Stomach (tissue), 4 donors: ENCODE data around the gene CD59.

ENCODE experiments used
- EP300 ChIP-seq: sonication (generic); formaldehyde crosslinking; IDR thresholded peaks from one replicate; pipeline ENCODE4 v1.6.1; 2017; ENCODE audit warnings: antibody characterized with exemption
- POLR2A ChIP-seq, 4 donors: fragments of 450-650 bp; IDR thresholded peaks; one replicate each; pipeline ENCODE4 v1.6.1; 2016; ENCODE audit warnings: antibody characterized with exemption in 4 of 4, control low read depth in 2 of 4, mild to moderate bottlenecking in 1 of 4, moderate library complexity in 1 of 4
- POLR2AphosphoS5 ChIP-seq, 3 donors: sonication (generic); formaldehyde crosslinking; IDR thresholded peaks; one replicate each; pipeline ENCODE4 v1.6.1; 2016; ENCODE audit warnings: antibody characterized with exemption in 3 of 3
- TF ChIP-seq, protein P1 (sequence below), 7 experiments: fragments of 450-650 bp in 4 of 7; fragments of 200-600 bp in 3 of 7; sonication (generic) in 3 of 7; IDR thresholded peaks; one replicate each; pipeline ENCODE4 v1.5.1; 2016 to 2019; ENCODE audit warnings: antibody characterized with exemption in 7 of 7, control low read depth in 2 of 7, mild to moderate bottlenecking in 1 of 7

- TF ChIP-seq, protein P1, sequence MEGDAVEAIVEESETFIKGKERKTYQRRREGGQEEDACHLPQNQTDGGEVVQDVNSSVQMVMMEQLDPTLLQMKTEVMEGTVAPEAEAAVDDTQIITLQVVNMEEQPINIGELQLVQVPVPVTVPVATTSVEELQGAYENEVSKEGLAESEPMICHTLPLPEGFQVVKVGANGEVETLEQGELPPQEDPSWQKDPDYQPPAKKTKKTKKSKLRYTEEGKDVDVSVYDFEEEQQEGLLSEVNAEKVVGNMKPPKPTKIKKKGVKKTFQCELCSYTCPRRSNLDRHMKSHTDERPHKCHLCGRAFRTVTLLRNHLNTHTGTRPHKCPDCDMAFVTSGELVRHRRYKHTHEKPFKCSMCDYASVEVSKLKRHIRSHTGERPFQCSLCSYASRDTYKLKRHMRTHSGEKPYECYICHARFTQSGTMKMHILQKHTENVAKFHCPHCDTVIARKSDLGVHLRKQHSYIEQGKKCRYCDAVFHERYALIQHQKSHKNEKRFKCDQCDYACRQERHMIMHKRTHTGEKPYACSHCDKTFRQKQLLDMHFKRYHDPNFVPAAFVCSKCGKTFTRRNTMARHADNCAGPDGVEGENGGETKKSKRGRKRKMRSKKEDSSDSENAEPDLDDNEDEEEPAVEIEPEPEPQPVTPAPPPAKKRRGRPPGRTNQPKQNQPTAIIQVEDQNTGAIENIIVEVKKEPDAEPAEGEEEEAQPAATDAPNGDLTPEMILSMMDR (IDR thresholded peaks at IDR 0.05), result no peak
- TF ChIP-seq POLR2A (IDR thresholded peaks at IDR 0.05), result no peak
- no peak for TF ChIP-seq POLR2AphosphoS5 (IDR thresholded peaks at IDR 0.05)
- TF ChIP-seq EP300, result no peak
Observed at GRCh38 chr11:33775832-33776470, 39.7 kb upstream of the CD59 start.
